Osteoblast (primary cell): ENCODE results near the gene LDB3. TPM values are rescaled to one million over a fixed set of nuclear protein-coding genes. Genes with fewer than 3 reads are reported as not detected.
A peak's percentile ranks its signal among the peaks of the same experiment; 100 is the strongest.

ENCODE experiments used
- DNase-seq: peaks from one replicate; pipeline ENCODE4 v3.0.0; 2011; ENCODE audit warnings: low spot score, mixed read lengths; ENCODE audit not compliant: insufficient read length; ENCODE audit errors: missing footprints
- H2AFZ ChIP-seq: 2 replicates; pipeline ENCODE4 v1.6.0; 2011; ENCODE audit warnings: mild to moderate bottlenecking, low read length
- H3K27ac ChIP-seq: 2 replicates; pipeline ENCODE4 v1.5.1; 2011; ENCODE audit warnings: mild to moderate bottlenecking, low read depth, low read length, moderate library complexity
- H3K27me3 ChIP-seq: 2 replicates; pipeline ENCODE4 v1.6.0; 2012; ENCODE audit warnings: mild to moderate bottlenecking, control low read depth, inconsistent platforms, low read length, moderate library complexity; ENCODE audit not compliant: insufficient read depth
- H3K36me3 ChIP-seq: 2 replicates; pipeline ENCODE4 v1.5.1; 2011; ENCODE audit warnings: mild to moderate bottlenecking, low read length, control low read depth, moderate library complexity; ENCODE audit not compliant: insufficient read depth
- H3K4me1 ChIP-seq: 2 replicates; pipeline ENCODE4 v1.5.1; 2011; ENCODE audit warnings: mild to moderate bottlenecking, low read length, control low read depth, moderate library complexity; ENCODE audit not compliant: insufficient read depth
- H3K4me2 ChIP-seq: 2 replicates; pipeline ENCODE4 v1.6.0; 2011; ENCODE audit warnings: mild to moderate bottlenecking, low read length; ENCODE audit not compliant: insufficient read depth
- H3K4me3 ChIP-seq: fragments of 200-600 bp; sonication (generic); 3 replicates; pipeline ENCODE4 v1.5.1; 2012; ENCODE audit warnings: mild to moderate bottlenecking, low read length, inconsistent platforms; ENCODE audit not compliant: insufficient read depth
- H3K79me2 ChIP-seq: 2 replicates; pipeline ENCODE4 v1.6.0; 2012; ENCODE audit warnings: mild to moderate bottlenecking, low read length, control low read depth, inconsistent platforms; ENCODE audit not compliant: insufficient read depth
- H3K9me3 ChIP-seq: 2 replicates; pipeline ENCODE4 v1.5.1; 2011; ENCODE audit warnings: low read depth, low read length, control low read depth
- H4K20me1 ChIP-seq: 2 replicates; pipeline ENCODE4 v1.6.0; 2012; ENCODE audit warnings: mild to moderate bottlenecking, low read length, control low read depth; ENCODE audit not compliant: insufficient read depth
- CTCF ChIP-seq: IDR thresholded peaks from 2 replicates; pipeline ENCODE4 v1.5.1; 2011; ENCODE audit warnings: mild to moderate bottlenecking, low read depth, low read length, moderate library complexity; ENCODE audit errors: extremely low read depth
- total RNA-seq: library from RNA; depleted of rRNA; stranded (reverse); fragments of >200 nt; gene quantifications from 2 replicates; pipeline ENCODE4 v1.2.3, GENCODE V29; 2012

Gene LDB3
- total RNA-seq, 1 donor = under 0.01 TPM

- no peaks in the 10 kb centered on the region for H3K79me2 ChIP-seq
- no peaks in the 10 kb centered on the region for H3K9me3 ChIP-seq
- H3K27ac ChIP-seq = no peak overlapping the region
- TF ChIP-seq CTCF = no peak
- peak; percentile 54 for DNase-seq
- no peak overlapping the region for H3K4me2 ChIP-seq
- no peaks in the 10 kb centered on the region for H3K4me1 ChIP-seq
- no peaks in the 10 kb centered on the region for H3K36me3 ChIP-seq
- H3K4me3 ChIP-seq = no peak overlapping the region
- no peak overlapping the region for H2AFZ ChIP-seq
- no peaks in the 10 kb centered on the region for H4K20me1 ChIP-seq
- H3K27me3 ChIP-seq = peaks cover 2% of the 10 kb centered on the region
These were observed 8.4 kb upstream of the LDB3 start for GRCh38 chr10:86659721-86660453.

GRCh38 chr10:86661161-86662025, 6.9 kb upstream of the LDB3 start:
- no peak for TF ChIP-seq CTCF
- Histone ChIP-seq H3K79me2 (no peaks in the 10 kb centered on the region), H3K36me3 (no peaks in the 10 kb centered on the region), H3K27me3 (peaks cover 2% of the 10 kb centered on the region), H4K20me1 (no peaks in the 10 kb centered on the region), H3K4me2 (no peak overlapping the region), H3K4me1 (no peaks in the 10 kb centered on the region), H2AFZ (no peak overlapping the region), H3K27ac (no peak overlapping the region), H3K4me3 (no peak overlapping the region), H3K9me3 (no peaks in the 10 kb centered on the region)
- peak; percentile 87 for DNase-seq

- H3K79me2 ChIP-seq = no peaks in the 10 kb centered on the region
- no peak for TF ChIP-seq CTCF
- H3K27me3 ChIP-seq = peaks cover under 1% of the 10 kb centered on the region
- H3K4me1 ChIP-seq = no peaks in the 10 kb centered on the region
- no peak overlapping the region for H2AFZ ChIP-seq
- no peaks in the 10 kb centered on the region for H3K9me3 ChIP-seq
- no peak overlapping the region for H3K4me2 ChIP-seq
- no peak overlapping the region for H3K27ac ChIP-seq
- H3K4me3 ChIP-seq = no peak overlapping the region
- peak; percentile 58 for DNase-seq
- H4K20me1 ChIP-seq = no peaks in the 10 kb centered on the region
- H3K36me3 ChIP-seq = no peaks in the 10 kb centered on the region
These were observed 5.9 kb upstream of the LDB3 start for GRCh38 chr10:86662186-86663045.
